ENCODE data around the gene IL13. TPM values are rescaled to one million over a fixed set of nuclear protein-coding genes. Genes with fewer than 3 reads are reported as not detected.
"Not testable (repeated sequence)": the region's sequence is repeated elsewhere in the genome, so short reads cannot be mapped to it uniquely, and the experiment has no call there.

Gene IL13
- total RNA-seq, 1 experiment from 2014 or later = not detected

- DNase-seq (ENCODE audit: low read depth) = no peak
These were observed 30.8 kb downstream of the IL13 start for GRCh38 chr5:132688536-132689339.

GRCh38 chr5:132689513-132689912, 31.5 kb downstream of the IL13 start:
- DNase-seq (ENCODE audit: low read depth) = no peak

- DNase-seq (ENCODE audit: low read depth) = no peak
These were observed 32.2 kb downstream of the IL13 start for GRCh38 chr5:132690156-132690555.

- not testable (repeated sequence) for DNase-seq (ENCODE audit: low read depth)
These were observed 34.0 kb downstream of the IL13 start for GRCh38 chr5:132691755-132692631.

GRCh38 chr5:132692632-132692967, 34.6 kb downstream of the IL13 start:
- no peak for DNase-seq (ENCODE audit: low read depth)

GRCh38 chr5:132695956-132696355, 38.0 kb downstream of the IL13 start:
- DNase-seq (ENCODE audit: low read depth) = no peak

GRCh38 chr5:132704875-132705274, 46.9 kb downstream of the IL13 start:
- peak; percentile 52 for DNase-seq (ENCODE audit: low read depth)

DNA sequence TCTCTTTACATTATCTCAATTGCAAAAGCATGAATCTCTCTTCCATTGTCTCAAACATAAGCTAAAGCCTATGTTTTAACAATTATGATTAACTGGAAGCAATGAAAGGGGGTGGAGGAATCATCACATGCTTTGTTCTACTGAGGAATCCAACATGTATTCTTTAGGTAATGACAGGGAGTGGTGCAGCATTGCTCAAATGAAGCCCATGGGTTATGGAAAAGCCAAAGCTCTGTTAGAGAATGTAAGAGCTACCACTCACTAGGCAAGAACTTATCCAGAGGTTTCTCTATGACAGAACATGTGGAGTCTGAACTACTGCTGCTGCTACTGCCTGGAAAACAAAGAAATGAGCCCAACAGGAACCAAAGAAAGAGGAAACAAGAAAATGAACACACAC, 50.7 kb downstream of the IL13 start:
- no peak for DNase-seq (ENCODE audit: low read depth)

Other genes with a start within 250 kb of the IL13 start
- 31.7 and 36.1 TPM in 2 replicates for gene IRF1, start 167.4 kb upstream of the IL13 start, total RNA-seq (2014; rRNA removed; shearing (Covaris generic))
- not detected in 2 replicates for gene IL5, start 114.7 kb upstream of the IL13 start, total RNA-seq (2014; rRNA removed; shearing (Covaris generic))
- gene RAD50, start 101.2 kb upstream of the IL13 start, total RNA-seq (2014; rRNA removed; shearing (Covaris generic)) = 11.6 and 14.3 TPM in 2 replicates
- gene IL4, start 15.8 kb downstream of the IL13 start, total RNA-seq (2014; rRNA removed; shearing (Covaris generic)) = not detected in 2 replicates
- gene KIF3A, start 79.4 kb downstream of the IL13 start, total RNA-seq (2014; rRNA removed; shearing (Covaris generic)) = 4.7 and 5.5 TPM in 2 replicates
- gene CCNI2, start 89.3 kb downstream of the IL13 start, total RNA-seq (2014; rRNA removed; shearing (Covaris generic)) = not detected in 2 replicates
- 26.9 and 41.7 TPM in 2 replicates for gene SEPTIN8, start 119.1 kb downstream of the IL13 start, total RNA-seq (2014; rRNA removed; shearing (Covaris generic))
- 0.10 and 0.32 TPM in 2 replicates for gene SOWAHA, start 155.1 kb downstream of the IL13 start, total RNA-seq (2014; rRNA removed; shearing (Covaris generic))
- 7.3 and 10.3 TPM in 2 replicates for gene SHROOM1, start 172.5 kb downstream of the IL13 start, total RNA-seq (2014; rRNA removed; shearing (Covaris generic))
- gene GDF9, start 208.3 kb downstream of the IL13 start, total RNA-seq (2014; rRNA removed; shearing (Covaris generic)) = not detected in 2 replicates
- 231 and 270 TPM in 2 replicates for gene UQCRQ, start 208.5 kb downstream of the IL13 start, total RNA-seq (2014; rRNA removed; shearing (Covaris generic))
- gene LEAP2, start 215.5 kb downstream of the IL13 start, total RNA-seq (2014; rRNA removed; shearing (Covaris generic)) = 0.25 TPM in 1 of 2 replicates, not detected in the other

All from M059J (cell line).